Hepatocyte (in vitro differentiated cells): ENCODE measurements around the gene PRRT3. TPM values are rescaled to one million over a fixed set of nuclear protein-coding genes. Genes with fewer than 3 reads are reported as not detected.

ENCODE experiments used
- DNase-seq: peaks from one replicate; pipeline ENCODE4 v3.0.0-alpha.2; 2016; ENCODE audit warnings: low spot score
- H2AFZ ChIP-seq: fragments of 200-600 bp; sonication (generic); 2 replicates; pipeline ENCODE4 v1.6.0; 2016; ENCODE audit warnings: antibody characterized with exemption, mild to moderate bottlenecking
- H3K27ac ChIP-seq: fragments of 200-600 bp; sonication (generic); 2 replicates; pipeline ENCODE4 v1.5.1; 2016; ENCODE audit warnings: mild to moderate bottlenecking
- H3K27me3 ChIP-seq: fragments of 200-600 bp; sonication (generic); 2 replicates; pipeline ENCODE4 v1.6.1; 2016
- H3K36me3 ChIP-seq: fragments of 200-600 bp; sonication (generic); replicated peaks from 2 replicates; pipeline ENCODE4 v1.5.1; 2016; ENCODE audit warnings: low read depth; ENCODE audit not compliant: insufficient read depth
- H3K4me1 ChIP-seq: fragments of 200-600 bp; sonication (generic); 2 replicates; pipeline ENCODE4 v1.5.1; 2016; ENCODE audit warnings: mild to moderate bottlenecking, moderate library complexity; ENCODE audit not compliant: insufficient read depth
- H3K4me2 ChIP-seq: fragments of 200-600 bp; sonication (generic); 2 replicates; pipeline ENCODE4 v1.6.0; 2016
- H3K4me3 ChIP-seq: fragments of 200-600 bp; sonication (generic); 2 replicates; pipeline ENCODE4 v1.5.1; 2016; ENCODE audit warnings: mild to moderate bottlenecking
- H3K79me2 ChIP-seq: fragments of 200-600 bp; sonication (generic); 2 replicates; pipeline ENCODE4 v1.6.0; 2017; ENCODE audit warnings: mild to moderate bottlenecking
- H3K9me2 ChIP-seq: fragments of 200-600 bp; sonication (generic); replicated peaks from 2 replicates; pipeline ENCODE4 v1.6.0; 2017; ENCODE audit warnings: mild to moderate bottlenecking; ENCODE audit not compliant: insufficient read depth
- H3K9me3 ChIP-seq: fragments of 200-600 bp; sonication (generic); 2 replicates; pipeline ENCODE4 v1.5.1; 2016; ENCODE audit warnings: low read depth, mild to moderate bottlenecking
- H4K20me1 ChIP-seq: fragments of 200-600 bp; sonication (generic); 2 replicates; pipeline ENCODE4 v1.6.0; 2016; ENCODE audit warnings: mild to moderate bottlenecking; ENCODE audit not compliant: insufficient read depth, poor library complexity, severe bottlenecking
- CTCF ChIP-seq: fragments of 200-600 bp; sonication (generic); IDR thresholded peaks from 2 replicates; pipeline ENCODE4 v1.5.1; 2016; ENCODE audit warnings: antibody characterized with exemption, mild to moderate bottlenecking; ENCODE audit not compliant: poor library complexity
- EZH2 ChIP-seq: fragments of 200-600 bp; sonication (generic); IDR thresholded peaks from 2 replicates; pipeline ENCODE4 v1.6.1; 2016; ENCODE audit warnings: antibody characterized with exemption, mild to moderate bottlenecking, borderline replicate concordance
- EZH2phosphoT487 ChIP-seq: fragments of 200-600 bp; sonication (generic); IDR thresholded peaks from one replicate; pipeline ENCODE4 v1.6.1; 2018; ENCODE audit warnings: antibody characterized with exemption, mild to moderate bottlenecking, low read depth, moderate library complexity; ENCODE audit not compliant: unreplicated experiment, severe bottlenecking
- WGBS: methylation state at CpG from one replicate; pipeline ENCODE4 v1.1.6; 2016; ENCODE audit warnings: low lambda C conversion rate; ENCODE audit errors: missing lambda C conversion rate; 5-methylcytosine and 5-hydroxymethylcytosine counted together
- polyA plus RNA-seq: library from polyadenylated mRNA; unstranded; fragments of >200 nt; fragmentation: Nextera tagmentation; extraction: Ambion mirVana; gene quantifications from 2 replicates; pipeline ENCODE4 v1.2.1, GENCODE V29; 2016
- total RNA-seq: library from RNA; depleted of rRNA; stranded (reverse); fragments of >200 nt; gene quantifications from 2 replicates; pipeline ENCODE4 v1.2.3, GENCODE V29; 2014

Gene PRRT3
- total and polyA plus RNA-seq, 2 experiments from 2014 or later, result 2.0 to 2.5 TPM

DNA sequence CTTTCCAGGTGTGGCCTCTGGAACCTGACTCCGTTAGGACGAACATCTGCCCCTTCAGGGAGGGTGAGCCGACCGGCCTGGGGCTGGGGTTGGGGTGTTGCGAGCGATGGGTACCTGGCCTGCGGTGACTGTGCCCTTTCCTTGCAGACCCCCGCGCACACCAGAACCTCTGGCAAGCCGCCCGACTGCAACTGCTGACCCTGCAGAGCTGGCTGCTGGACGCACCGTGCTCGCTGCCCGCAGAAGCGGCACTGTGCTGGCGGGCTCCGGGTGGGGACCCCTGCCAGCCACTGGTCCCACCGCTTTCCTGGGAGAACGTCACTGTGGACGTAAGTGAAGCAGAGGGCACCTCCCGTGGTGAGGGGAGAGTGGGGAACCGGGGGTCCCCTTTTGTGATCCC lies 24.1 kb downstream of the PRRT3 start:
- no peak for DNase-seq
- H3K4me1 ChIP-seq, result peaks cover 12% of the 10 kb centered on the region
- no peak overlapping the region for H3K4me3 ChIP-seq
- H3K9me2 ChIP-seq, result no peaks in the 10 kb centered on the region
- no peak overlapping the region for H3K27ac ChIP-seq
- no peaks in the 10 kb centered on the region for H4K20me1 ChIP-seq
- 99% methylated on average over 21 of the region's 23 CpGs for WGBS
- no peak overlapping the region for H2AFZ ChIP-seq
- H3K4me2 ChIP-seq, result no peak overlapping the region
- TF ChIP-seq EZH2 (no peak), EZH2phosphoT487 (no peak), CTCF (no peak)
- no peaks in the 10 kb centered on the region for H3K79me2 ChIP-seq
- H3K9me3 ChIP-seq, result no peaks in the 10 kb centered on the region
- no peaks in the 10 kb centered on the region for H3K27me3 ChIP-seq
- H3K36me3 ChIP-seq, result no peaks in the 10 kb centered on the region

DNA sequence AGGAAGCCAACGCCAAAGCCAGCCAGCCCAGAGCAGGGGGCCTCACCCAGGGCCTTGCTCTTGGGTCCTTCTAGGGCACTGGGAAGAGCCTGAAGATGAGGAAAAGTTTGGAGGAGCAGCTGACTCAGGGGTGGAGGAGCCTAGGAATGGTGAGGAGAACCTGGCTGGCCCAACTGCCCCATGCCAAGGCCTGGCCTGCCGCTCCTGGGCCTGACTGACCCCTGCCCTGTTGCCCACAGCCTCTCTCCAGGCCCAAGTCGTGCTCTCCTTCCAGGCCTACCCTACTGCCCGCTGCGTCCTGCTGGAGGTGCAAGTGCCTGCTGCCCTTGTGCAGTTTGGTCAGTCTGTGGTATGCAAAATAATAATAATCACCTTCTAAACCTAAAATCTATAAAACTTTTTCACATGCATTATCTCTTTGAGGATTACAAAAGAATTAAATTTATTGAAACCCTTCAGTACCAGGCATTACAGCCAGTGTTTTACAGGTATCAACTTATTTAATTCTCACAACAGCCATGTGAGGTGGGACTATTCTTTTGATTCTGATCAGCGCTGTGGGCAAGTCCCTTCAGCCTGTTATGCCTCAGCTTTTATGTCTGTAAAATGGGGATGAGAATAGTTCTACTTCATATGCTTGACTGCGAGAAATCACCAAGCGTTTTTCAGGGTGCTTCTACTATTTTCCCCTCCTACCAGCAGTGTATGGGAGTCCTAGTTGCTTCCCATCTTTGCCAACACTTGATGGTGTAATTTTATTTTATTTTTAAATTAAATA lies 33.8 kb downstream of the PRRT3 start:
- Histone ChIP-seq H3K4me3 (no peak overlapping the region), H3K4me1 (peaks cover 37% of the 10 kb centered on the region), H3K9me3 (no peaks in the 10 kb centered on the region), H3K79me2 (peaks cover 12% of the 10 kb centered on the region), H2AFZ (no peak overlapping the region), H3K27me3 (no peaks in the 10 kb centered on the region), H3K36me3 (no peaks in the 10 kb centered on the region), H4K20me1 (no peaks in the 10 kb centered on the region), H3K4me2 (peak overlapping the region; percentile 94), H3K9me2 (no peaks in the 10 kb centered on the region), H3K27ac (no peak overlapping the region)
- DNase-seq, result no peak
- TF ChIP-seq CTCF (no peak), EZH2 (no peak), EZH2phosphoT487 (no peak)
- WGBS, result 97% methylated on average over 8 of the region's 8 CpGs

DNA sequence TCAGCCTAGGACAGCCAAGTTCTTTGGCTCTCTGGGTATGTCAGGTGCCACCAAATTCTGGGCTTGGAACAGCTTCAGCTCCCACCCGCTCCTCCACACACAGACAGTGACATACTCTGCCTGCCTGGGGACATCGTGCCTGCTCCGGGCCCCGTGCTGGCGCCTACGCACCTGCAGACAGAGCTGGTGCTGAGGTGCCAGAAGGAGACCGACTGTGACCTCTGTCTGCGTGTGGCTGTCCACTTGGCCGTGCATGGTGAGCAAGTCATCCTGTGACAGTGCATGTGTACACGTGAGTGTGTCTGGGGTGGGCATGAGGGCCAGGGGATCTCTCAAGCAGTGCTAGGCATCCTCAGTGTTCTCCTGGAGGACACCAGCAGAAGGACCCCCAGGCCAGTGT lies 34.4 kb downstream of the PRRT3 start:
- Histone ChIP-seq H3K4me1 (peaks cover 40% of the 10 kb centered on the region), H3K4me3 (no peak overlapping the region)

More for the DNA sequence above, 34.4 kb downstream of the PRRT3 start:
- Histone ChIP-seq H3K36me3 (no peaks in the 10 kb centered on the region), H3K27me3 (no peaks in the 10 kb centered on the region), H3K9me3 (no peaks in the 10 kb centered on the region), H3K4me2 (peak overlapping the region; percentile 94), H3K9me2 (no peaks in the 10 kb centered on the region), H4K20me1 (no peaks in the 10 kb centered on the region), H3K79me2 (peaks cover 12% of the 10 kb centered on the region), H3K27ac (no peak overlapping the region), H2AFZ (no peak overlapping the region)
- no peak for DNase-seq
- 92% methylated on average over 10 of the region's 10 CpGs for WGBS
- TF ChIP-seq EZH2 (no peak), CTCF (no peak), EZH2phosphoT487 (no peak)
